Fibroblast of the aortic adventitia (primary cell): ENCODE data around the gene PDGFRA. TPM values are rescaled to one million over a fixed set of nuclear protein-coding genes. Genes with fewer than 3 reads are reported as not detected.
A peak's percentile ranks its signal among the peaks of the same experiment; 100 is the strongest.

Source experiments
- DNase-seq: peaks from one replicate; pipeline ENCODE4 v3.0.0-alpha.2; 2010; ENCODE audit warnings: low read depth
- H3K4me3 ChIP-seq: 2 replicates; pipeline ENCODE4 v1.5.1; 2011; ENCODE audit warnings: low read depth, mild to moderate bottlenecking, control low read depth, low read length, moderate library complexity
- total RNA-seq: library from RNA; depleted of rRNA; stranded (reverse); fragments of >200 nt; gene quantifications from 2 replicates; pipeline ENCODE4 v1.2.3, GENCODE V29; 2012; ENCODE audit warnings: low replicate concordance
- TF ChIP-seq, protein P1 (sequence below): IDR thresholded peaks from 2 replicates; pipeline ENCODE4 v1.5.1; 2011; ENCODE audit warnings: mild to moderate bottlenecking, low read length, control low read depth, inconsistent platforms; ENCODE audit not compliant: insufficient read depth

The PDGFRA gene
- total RNA-seq, 1 donor: 707 TPM

DNA sequence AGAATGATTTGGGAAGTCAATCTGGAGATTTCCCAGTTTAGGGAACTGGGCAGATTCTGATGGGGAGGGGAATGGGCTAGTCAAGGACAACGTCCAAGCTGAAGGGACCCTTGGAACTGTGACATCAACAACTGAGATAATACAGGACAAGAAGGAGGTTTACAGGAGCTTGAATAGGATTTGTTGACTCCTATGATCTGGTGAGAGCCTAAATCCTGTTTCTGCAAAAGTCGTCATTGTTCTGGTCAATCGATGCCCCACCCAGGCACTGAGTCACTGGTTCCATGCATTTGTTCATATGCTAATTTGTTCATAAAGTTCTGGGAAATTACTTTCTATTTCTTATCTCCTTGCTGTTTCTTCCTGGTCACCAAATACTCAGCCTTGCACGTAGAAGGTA, 15.3 kb upstream of the PDGFRA start:
- no peak overlapping the region for H3K4me3 ChIP-seq
- DNase-seq: peak; percentile 76
- TF ChIP-seq, protein P1, sequence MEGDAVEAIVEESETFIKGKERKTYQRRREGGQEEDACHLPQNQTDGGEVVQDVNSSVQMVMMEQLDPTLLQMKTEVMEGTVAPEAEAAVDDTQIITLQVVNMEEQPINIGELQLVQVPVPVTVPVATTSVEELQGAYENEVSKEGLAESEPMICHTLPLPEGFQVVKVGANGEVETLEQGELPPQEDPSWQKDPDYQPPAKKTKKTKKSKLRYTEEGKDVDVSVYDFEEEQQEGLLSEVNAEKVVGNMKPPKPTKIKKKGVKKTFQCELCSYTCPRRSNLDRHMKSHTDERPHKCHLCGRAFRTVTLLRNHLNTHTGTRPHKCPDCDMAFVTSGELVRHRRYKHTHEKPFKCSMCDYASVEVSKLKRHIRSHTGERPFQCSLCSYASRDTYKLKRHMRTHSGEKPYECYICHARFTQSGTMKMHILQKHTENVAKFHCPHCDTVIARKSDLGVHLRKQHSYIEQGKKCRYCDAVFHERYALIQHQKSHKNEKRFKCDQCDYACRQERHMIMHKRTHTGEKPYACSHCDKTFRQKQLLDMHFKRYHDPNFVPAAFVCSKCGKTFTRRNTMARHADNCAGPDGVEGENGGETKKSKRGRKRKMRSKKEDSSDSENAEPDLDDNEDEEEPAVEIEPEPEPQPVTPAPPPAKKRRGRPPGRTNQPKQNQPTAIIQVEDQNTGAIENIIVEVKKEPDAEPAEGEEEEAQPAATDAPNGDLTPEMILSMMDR: no peak

DNA sequence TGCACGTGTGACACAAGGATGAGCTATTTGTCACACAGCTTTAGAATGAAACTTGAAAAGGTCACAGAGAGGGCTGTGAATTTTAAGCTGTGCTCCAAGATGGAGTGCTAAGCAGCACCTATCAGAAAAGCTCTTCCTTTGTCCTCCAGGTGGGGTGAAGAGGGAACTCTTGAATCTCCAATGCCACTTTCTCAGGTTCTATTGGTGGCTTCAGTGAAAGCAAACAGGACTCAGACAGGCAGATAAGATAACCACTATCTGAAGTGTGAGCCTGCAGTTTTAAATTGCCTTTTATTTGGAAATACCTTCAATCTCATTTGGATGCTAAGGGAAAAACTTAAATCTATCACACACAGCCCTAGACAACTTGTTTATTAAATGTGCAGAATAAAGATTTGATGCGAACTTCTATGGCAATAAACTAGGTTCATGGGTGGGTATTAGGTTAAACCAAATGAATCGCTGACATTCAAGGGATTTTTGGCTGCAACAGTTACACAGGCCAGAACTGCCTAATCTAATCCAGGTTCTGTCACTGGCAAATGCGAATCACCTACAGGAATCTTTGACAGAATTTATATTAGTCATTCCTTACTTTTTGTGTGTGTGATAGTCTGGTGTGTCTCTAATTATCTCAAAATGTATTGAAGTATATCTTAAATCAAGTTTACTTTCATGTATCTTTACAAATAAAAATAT, 13.6 kb upstream of the PDGFRA start:
- TF ChIP-seq, protein P1: no peak
- no peak overlapping the region for H3K4me3 ChIP-seq
- peak; percentile 57 for DNase-seq

DNA sequence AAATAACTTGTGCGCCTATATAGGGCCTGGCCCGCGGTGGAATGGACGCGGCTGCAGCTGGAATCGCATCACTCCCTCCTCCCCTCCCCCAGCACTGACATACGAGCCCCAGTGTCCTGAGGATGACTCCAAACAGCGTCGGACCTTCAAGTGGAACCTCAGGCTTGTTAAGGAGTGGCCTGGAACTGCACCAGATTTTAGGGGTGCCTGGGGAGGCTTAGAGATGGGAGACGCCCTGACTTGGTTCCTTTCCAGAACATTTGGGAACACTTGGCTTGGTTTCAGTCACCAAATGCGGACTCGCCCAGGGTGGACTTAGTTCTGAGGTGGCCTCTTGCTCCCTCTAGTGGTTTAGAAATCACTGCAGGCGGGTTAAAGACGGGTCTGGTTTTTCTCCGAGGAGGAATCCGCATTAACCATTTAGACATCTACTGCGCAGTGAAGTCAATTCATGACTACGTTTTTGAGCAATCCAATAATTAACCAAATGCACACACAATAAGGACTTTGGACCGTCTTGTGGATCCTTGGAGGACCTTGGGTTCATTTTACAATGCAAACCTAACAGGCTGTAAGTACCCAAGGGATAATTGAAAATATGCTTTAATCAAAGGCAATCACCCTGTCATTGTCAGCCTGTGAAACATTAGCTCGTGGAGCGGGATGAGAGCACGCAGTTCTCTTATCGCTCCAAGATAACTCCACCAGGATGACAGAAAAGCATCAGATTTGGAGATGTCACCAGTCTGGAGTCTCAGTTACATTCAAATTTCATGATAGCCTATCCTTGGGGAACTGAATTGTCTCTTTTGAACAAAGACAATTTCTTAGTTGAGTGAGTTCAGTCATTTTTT, 11.2 kb upstream of the PDGFRA start:
- peak; percentile 97 for DNase-seq
- H3K4me3 ChIP-seq: peak overlapping the region; percentile 58
- TF ChIP-seq, protein P1: peak; percentile 87

DNA sequence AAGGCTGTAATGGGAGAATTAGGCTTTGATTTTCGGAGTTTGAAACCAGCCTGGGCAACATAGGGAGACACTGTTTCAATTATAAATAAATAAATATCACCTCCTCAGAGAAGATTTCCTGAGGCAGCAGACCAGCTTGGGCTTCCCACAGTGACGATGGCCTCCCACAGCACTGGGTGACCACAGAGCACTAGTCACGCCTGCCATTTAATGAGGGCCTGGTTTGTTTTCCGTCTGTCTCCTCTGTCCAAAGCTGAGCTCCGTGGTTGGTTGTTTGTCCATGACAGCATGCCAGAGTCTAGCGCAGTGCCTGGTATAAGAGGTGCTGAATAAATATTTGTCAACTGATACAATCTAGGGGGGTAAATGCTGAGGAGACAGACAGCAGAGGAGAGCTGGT, 10.4 kb upstream of the PDGFRA start:
- H3K4me3 ChIP-seq: no peak overlapping the region
- DNase-seq: no peak
- TF ChIP-seq, protein P1: no peak

DNA sequence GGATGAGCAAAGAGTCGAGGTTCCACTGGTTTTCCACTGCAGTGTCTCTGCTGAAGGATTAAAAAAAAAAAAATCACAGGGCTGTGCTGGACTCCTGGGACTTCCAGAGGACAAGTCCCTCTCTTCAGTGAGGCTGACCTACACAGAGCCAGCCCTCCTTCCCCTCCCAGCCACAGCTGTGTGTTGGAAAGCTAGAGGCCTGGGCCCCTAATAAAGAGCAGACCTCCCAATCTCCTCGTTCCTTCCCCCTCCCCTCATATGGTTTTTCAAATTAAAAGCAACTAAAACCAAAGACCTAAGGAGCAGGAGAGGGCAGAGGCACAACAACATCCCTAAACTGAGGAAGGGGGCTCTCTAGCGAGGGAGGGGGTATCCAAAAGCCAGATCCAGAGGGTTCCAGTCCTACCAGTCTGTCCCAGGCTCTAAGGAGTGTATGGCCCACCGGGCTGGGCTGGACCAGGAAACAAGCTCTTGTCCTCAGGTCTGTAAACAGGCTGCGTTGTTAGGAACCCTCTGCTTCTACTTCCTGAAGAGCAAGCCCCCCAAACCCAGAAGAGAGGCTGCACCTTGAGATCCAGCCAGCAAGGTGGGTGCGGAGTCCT, 4.0 kb upstream of the PDGFRA start:
- TF ChIP-seq, protein P1: no peak
- DNase-seq: peak; percentile 26
- H3K4me3 ChIP-seq: peak overlapping the region; percentile 53

DNA sequence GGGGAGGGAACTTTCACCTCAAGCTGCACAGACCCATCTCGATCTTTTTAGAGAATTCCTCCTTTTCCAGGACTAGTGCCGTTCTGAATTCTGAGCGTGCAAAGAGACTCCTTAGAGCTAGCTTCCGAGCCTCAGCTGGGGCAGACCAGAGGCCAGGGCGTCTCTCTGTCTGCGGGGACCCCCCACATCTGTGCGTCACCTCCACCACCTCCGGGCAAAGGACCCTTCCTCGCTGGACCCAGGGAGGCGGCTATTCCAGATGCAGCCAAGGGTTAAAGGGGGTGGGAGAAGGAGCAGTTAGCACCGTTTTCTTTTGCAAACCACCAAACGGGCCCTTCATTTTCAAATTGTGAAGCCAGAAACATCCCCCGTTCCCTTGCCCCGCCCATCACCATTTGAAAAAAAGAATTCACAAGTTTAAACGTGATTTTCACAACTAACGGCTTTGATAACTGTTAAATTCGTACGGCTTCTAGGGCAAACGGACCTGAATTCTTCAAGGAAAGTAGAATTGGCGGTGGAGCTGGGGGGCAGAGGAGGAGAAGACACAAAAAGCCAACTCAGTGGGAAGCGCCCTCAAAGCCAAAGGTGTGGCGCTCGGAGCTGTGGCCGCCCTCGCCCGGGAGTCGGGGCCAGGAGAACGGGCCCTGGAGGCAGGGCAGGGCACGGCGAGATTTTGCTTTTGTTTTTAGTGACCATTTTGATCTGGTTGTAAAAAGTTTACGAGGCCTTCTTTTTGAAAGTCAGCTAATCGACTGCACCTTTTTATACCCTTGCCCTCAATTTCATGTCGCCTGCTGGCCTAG, 3.3 kb upstream of the PDGFRA start:
- TF ChIP-seq, protein P1: peak; percentile 20
- peak; percentile 59 for DNase-seq
- H3K4me3 ChIP-seq: peak overlapping the region; percentile 96
